SU-DHL-6 (cell line): ENCODE results near the gene FAM227B.

Experiments used
- EZH2phosphoT487 ChIP-seq: fragments of 200-600 bp; sonication (generic), shearing (Covaris generic); conservative IDR thresholded peaks from 2 replicates; pipeline ENCODE4 v1.6.1; 2018; ENCODE audit warnings: mild to moderate bottlenecking, antibody characterized with exemption, low read length, moderate library complexity, mixed read lengths
- TF ChIP-seq, protein P1 (sequence below): fragments of 200-600 bp; sonication (generic); IDR thresholded peaks from one replicate; pipeline ENCODE4 v1.5.1; 2017; ENCODE audit warnings: antibody characterized with exemption, mild to moderate bottlenecking, low read length, moderate library complexity; ENCODE audit not compliant: insufficient read depth, poor library complexity, severe bottlenecking

DNA sequence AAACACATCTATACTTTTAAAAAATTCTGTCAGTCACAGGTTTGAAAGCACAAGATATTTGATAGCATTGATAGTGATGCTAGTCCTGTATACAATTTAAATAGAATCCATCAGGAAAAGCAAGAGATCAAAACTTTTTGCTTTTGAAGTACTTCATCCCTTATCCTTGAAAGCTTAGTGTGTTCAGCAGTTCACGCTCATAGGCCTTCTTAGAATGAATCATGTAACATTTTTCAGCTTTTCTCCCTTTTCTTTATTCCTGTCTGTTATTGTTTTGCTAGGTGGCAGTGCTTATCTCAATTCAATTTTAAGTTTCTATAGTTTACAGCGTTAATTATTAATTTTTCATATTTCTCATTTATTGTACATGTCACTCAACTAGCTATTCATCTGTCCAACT is 128.5 kb downstream of the FAM227B start:
- TF ChIP-seq, protein P1, sequence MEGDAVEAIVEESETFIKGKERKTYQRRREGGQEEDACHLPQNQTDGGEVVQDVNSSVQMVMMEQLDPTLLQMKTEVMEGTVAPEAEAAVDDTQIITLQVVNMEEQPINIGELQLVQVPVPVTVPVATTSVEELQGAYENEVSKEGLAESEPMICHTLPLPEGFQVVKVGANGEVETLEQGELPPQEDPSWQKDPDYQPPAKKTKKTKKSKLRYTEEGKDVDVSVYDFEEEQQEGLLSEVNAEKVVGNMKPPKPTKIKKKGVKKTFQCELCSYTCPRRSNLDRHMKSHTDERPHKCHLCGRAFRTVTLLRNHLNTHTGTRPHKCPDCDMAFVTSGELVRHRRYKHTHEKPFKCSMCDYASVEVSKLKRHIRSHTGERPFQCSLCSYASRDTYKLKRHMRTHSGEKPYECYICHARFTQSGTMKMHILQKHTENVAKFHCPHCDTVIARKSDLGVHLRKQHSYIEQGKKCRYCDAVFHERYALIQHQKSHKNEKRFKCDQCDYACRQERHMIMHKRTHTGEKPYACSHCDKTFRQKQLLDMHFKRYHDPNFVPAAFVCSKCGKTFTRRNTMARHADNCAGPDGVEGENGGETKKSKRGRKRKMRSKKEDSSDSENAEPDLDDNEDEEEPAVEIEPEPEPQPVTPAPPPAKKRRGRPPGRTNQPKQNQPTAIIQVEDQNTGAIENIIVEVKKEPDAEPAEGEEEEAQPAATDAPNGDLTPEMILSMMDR, result no peak
- no peak for TF ChIP-seq EZH2phosphoT487
